ENCODE data around the gene MMP14. TPM values are rescaled to one million over a fixed set of nuclear protein-coding genes. Genes with fewer than 3 reads are reported as not detected.

MMP14 gene
- total RNA-seq, 1 experiment from 2014 or later: 94.4 TPM

GRCh38 chr14:22861651-22862050 is 25.3 kb downstream of the MMP14 start (continued):
- TF ChIP-seq PREB (CRISPR knock-in tag; IDR thresholded peaks at IDR 0.05; ENCODE audit: borderline replicate concordance): no peak
- no peak for TF ChIP-seq FOXP1 (CRISPR knock-in tag; IDR thresholded peaks at IDR 0.05; ENCODE audit: borderline replicate concordance)
- no peak for TF ChIP-seq ATF1 (CRISPR knock-in tag; IDR thresholded peaks at IDR 0.05)
- no peak for TF ChIP-seq TCF7 (CRISPR knock-in tag; IDR thresholded peaks at IDR 0.05; ENCODE audit: low read depth)
- no peak for TF ChIP-seq E2F5 (CRISPR knock-in tag; IDR thresholded peaks at IDR 0.05)
- no peak for TF ChIP-seq IRF1 (CRISPR knock-in tag; IDR thresholded peaks at IDR 0.05)
- TF ChIP-seq, protein P1, sequence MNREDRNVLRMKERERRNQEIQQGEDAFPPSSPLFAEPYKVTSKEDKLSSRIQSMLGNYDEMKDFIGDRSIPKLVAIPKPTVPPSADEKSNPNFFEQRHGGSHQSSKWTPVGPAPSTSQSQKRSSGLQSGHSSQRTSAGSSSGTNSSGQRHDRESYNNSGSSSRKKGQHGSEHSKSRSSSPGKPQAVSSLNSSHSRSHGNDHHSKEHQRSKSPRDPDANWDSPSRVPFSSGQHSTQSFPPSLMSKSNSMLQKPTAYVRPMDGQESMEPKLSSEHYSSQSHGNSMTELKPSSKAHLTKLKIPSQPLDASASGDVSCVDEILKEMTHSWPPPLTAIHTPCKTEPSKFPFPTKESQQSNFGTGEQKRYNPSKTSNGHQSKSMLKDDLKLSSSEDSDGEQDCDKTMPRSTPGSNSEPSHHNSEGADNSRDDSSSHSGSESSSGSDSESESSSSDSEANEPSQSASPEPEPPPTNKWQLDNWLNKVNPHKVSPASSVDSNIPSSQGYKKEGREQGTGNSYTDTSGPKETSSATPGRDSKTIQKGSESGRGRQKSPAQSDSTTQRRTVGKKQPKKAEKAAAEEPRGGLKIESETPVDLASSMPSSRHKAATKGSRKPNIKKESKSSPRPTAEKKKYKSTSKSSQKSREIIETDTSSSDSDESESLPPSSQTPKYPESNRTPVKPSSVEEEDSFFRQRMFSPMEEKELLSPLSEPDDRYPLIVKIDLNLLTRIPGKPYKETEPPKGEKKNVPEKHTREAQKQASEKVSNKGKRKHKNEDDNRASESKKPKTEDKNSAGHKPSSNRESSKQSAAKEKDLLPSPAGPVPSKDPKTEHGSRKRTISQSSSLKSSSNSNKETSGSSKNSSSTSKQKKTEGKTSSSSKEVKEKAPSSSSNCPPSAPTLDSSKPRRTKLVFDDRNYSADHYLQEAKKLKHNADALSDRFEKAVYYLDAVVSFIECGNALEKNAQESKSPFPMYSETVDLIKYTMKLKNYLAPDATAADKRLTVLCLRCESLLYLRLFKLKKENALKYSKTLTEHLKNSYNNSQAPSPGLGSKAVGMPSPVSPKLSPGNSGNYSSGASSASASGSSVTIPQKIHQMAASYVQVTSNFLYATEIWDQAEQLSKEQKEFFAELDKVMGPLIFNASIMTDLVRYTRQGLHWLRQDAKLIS (CRISPR knock-in tag; IDR thresholded peaks at IDR 0.05; ENCODE audit: borderline replicate concordance): no peak
- TF ChIP-seq, protein P2, sequence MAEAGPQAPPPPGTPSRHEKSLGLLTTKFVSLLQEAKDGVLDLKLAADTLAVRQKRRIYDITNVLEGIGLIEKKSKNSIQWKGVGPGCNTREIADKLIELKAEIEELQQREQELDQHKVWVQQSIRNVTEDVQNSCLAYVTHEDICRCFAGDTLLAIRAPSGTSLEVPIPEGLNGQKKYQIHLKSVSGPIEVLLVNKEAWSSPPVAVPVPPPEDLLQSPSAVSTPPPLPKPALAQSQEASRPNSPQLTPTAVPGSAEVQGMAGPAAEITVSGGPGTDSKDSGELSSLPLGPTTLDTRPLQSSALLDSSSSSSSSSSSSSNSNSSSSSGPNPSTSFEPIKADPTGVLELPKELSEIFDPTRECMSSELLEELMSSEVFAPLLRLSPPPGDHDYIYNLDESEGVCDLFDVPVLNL (CRISPR knock-in tag; IDR thresholded peaks at IDR 0.05; ENCODE audit: borderline replicate concordance, low read depth): no peak
- TF ChIP-seq TEAD1 (CRISPR knock-in tag; IDR thresholded peaks at IDR 0.05): no peak
- TF ChIP-seq ZBTB21 (CRISPR knock-in tag; IDR thresholded peaks at IDR 0.05; ENCODE audit: borderline replicate concordance): no peak

- H3K4me1 Mint-ChIP-seq: peaks cover 7% of the 10 kb centered on the region; the same call in 1 of the 2 replicates
- no peak overlapping the region for H3K4me3 Mint-ChIP-seq
- no peaks in the 10 kb centered on the region for H3K36me3 Mint-ChIP-seq
- peak overlapping the region; percentile 31; the same call in 1 of the 2 replicates for H3K27ac Mint-ChIP-seq
- TF ChIP-seq NR1H2 (CRISPR knock-in tag; IDR thresholded peaks at IDR 0.05): no peak
- no peak for TF ChIP-seq ZNF263 (CRISPR knock-in tag; IDR thresholded peaks at IDR 0.05; ENCODE audit: low read depth)
- TF ChIP-seq HMGA2 (CRISPR knock-in tag; IDR thresholded peaks at IDR 0.05): no peak
- POLR2A ChIA-PET: interaction anchor here (0.5 kb wide), 1 partner anchor 45 kb away, joined by 11 read pairs; no protein-coding TSS in a partner anchor
- H3K9me3 Mint-ChIP-seq: no peaks in the 10 kb centered on the region
- no peak for DNase-seq (ENCODE audit: low spot score)
- no peak for ATAC-seq
- CTCF ChIA-PET: interaction anchor here (0.6 to 3.3 kb wide), 18 partner anchors 9 to 294 kb away, joined by 3 to 23 read pairs (median 4); partner anchors contain the start of genes MMP14, OXA1L and RBM23
- no peaks in the 10 kb centered on the region for H3K27me3 Mint-ChIP-seq (ENCODE audit: low read depth)
Observed at GRCh38 chr14:22864979-22865378, 28.6 kb downstream of the MMP14 start.

Data from WTC11 (cell line).